Type B pancreatic cell (in vitro differentiated cells): ENCODE results near the gene RIN3. TPM values are rescaled to one million over a fixed set of nuclear protein-coding genes. Genes with fewer than 3 reads are reported as not detected.

Experiments
- DNase-seq: peaks from one replicate; pipeline ENCODE4 v3.0.0; 2021; ENCODE audit warnings: mixed read lengths; ENCODE audit not compliant: unreplicated experiment; ENCODE audit errors: extremely low spot score
- H3K27ac Mint-ChIP-seq: 2 replicates; pipeline ENCODE4 v1.8.0; 2021; ENCODE audit warnings: mild to moderate bottlenecking, mixed read lengths
- H3K27me3 Mint-ChIP-seq: 2 replicates; pipeline ENCODE4 v1.8.0; 2021; ENCODE audit warnings: mixed read lengths
- H3K36me3 Mint-ChIP-seq: 2 replicates; pipeline ENCODE4 v1.8.0; 2021; ENCODE audit warnings: mixed read lengths
- H3K4me1 Mint-ChIP-seq: one replicate; pipeline ENCODE4 v1.8.0; 2021; ENCODE audit warnings: mixed read lengths; ENCODE audit not compliant: unreplicated experiment
- H3K4me3 Mint-ChIP-seq: 2 replicates; pipeline ENCODE4 v1.8.0; 2021; ENCODE audit warnings: mild to moderate bottlenecking, mixed read lengths
- H3K9me3 Mint-ChIP-seq: 2 replicates; pipeline ENCODE4 v1.8.0; 2021; ENCODE audit warnings: mixed read lengths
- total RNA-seq: library from RNA; stranded (reverse); gene quantifications from 2 replicates; pipeline ENCODE4 v1.2.1, GENCODE V29; 2021; ENCODE audit warnings: low replicate concordance
- TF ChIP-seq, protein P1 (sequence below): fragments of 200-600 bp; sonication (generic); conservative IDR thresholded peaks from 2 replicates; pipeline ENCODE4 v1.5.0; 2021; ENCODE audit warnings: antibody characterized with exemption, mild to moderate bottlenecking

Gene RIN3
- total RNA-seq, 1 donor from 2014 or later, result 12.9 TPM

DNA sequence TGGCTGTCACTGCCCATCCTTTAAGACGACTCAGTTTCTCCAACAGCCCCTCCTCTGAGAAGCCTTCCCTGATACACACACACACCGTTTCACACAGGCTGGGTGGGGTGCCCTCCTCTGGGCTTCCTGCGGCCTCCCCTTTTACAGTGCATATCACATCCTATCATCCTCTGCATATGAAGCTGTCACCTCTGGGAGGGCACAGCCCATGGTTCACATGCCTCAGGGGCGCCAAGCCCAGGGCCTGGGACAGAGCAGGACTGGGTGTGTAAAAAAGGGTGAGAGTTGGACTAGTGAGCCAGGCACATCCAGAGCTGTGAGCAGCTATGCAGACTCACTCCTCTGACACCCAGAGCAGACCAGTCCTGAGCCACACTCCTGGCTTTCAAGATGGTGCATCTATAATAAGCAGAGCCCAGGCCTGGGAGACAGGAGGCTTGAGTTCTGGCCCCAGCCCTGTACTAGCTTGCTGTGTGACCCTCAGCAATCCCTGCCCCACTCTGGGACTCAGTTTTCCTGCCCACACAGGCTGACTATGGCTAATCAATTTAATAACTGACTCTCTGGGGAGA lies 172.3 kb downstream of the RIN3 start:
- DNase-seq, result no peak

DNA sequence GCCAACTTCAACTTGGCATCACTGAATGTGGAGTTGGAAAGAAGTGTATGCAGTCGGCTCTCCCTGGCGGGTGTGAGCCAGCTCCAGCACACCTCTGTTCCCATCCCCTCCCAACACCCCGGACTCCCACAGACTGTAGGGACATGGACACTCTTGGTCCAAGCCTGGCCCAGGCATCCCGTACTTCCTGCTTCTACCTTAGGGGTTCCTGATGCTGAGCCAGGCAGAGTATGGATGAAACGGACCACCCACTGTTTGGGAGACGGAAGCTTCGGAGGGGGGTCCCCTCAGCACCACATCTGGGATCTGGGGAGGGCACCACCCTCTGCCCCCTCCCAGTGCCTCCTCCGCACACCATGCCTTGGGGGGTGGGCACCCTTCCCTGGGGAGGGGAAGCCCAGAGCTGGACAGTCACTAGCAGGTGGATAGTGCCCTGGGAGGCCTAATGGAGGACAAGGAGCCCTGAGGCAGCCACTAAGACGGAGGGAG lies 172.9 kb downstream of the RIN3 start:
- Mint-ChIP-seq H3K36me3 (no peaks in the 10 kb centered on the region), H3K4me3 (no peak overlapping the region), H3K4me1 (peaks cover 1% of the 10 kb centered on the region), H3K9me3 (no peaks in the 10 kb centered on the region), H3K27me3 (peaks cover 4% of the 10 kb centered on the region), H3K27ac (no peak overlapping the region)
- no peak for DNase-seq
- TF ChIP-seq, protein P1, sequence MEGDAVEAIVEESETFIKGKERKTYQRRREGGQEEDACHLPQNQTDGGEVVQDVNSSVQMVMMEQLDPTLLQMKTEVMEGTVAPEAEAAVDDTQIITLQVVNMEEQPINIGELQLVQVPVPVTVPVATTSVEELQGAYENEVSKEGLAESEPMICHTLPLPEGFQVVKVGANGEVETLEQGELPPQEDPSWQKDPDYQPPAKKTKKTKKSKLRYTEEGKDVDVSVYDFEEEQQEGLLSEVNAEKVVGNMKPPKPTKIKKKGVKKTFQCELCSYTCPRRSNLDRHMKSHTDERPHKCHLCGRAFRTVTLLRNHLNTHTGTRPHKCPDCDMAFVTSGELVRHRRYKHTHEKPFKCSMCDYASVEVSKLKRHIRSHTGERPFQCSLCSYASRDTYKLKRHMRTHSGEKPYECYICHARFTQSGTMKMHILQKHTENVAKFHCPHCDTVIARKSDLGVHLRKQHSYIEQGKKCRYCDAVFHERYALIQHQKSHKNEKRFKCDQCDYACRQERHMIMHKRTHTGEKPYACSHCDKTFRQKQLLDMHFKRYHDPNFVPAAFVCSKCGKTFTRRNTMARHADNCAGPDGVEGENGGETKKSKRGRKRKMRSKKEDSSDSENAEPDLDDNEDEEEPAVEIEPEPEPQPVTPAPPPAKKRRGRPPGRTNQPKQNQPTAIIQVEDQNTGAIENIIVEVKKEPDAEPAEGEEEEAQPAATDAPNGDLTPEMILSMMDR, result no peak

More for the DNA sequence above, 172.3 kb downstream of the RIN3 start:
- no peak overlapping the region for H3K4me3 Mint-ChIP-seq
- no peak overlapping the region for H3K27ac Mint-ChIP-seq
- H3K27me3 Mint-ChIP-seq, result peaks cover 4% of the 10 kb centered on the region
- TF ChIP-seq, protein P1, result no peak
- no peaks in the 10 kb centered on the region for H3K36me3 Mint-ChIP-seq
- peaks cover 7% of the 10 kb centered on the region for H3K4me1 Mint-ChIP-seq
- H3K9me3 Mint-ChIP-seq, result no peaks in the 10 kb centered on the region

DNA sequence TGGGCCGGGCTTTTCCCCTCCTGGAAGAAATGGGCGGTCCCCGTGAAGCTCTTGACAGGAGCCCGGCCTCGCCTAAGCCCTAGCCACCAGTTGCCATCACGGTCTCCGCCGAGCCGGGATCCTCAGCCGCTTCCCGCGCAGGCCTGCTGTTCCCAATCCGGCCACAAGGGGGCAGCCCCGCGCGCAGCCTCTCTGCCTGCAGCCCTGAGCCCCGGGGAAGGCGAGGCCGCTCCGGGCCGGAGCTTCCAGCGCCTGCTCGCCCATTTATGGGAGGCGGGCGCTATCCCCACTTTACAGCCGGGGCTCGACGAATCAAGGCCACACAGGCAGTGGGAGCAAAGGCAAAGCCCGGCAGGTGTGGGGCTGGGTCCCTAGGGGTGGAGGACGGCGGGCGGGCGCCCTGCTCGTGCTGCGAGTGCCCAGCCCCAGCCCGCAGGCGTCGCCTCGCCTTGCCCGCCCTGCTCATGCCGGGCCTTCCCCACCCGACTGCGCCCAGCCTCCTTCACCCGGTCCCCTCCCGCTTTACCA lies 173.4 kb downstream of the RIN3 start:
- TF ChIP-seq, protein P1, result peak; percentile 98

DNA sequence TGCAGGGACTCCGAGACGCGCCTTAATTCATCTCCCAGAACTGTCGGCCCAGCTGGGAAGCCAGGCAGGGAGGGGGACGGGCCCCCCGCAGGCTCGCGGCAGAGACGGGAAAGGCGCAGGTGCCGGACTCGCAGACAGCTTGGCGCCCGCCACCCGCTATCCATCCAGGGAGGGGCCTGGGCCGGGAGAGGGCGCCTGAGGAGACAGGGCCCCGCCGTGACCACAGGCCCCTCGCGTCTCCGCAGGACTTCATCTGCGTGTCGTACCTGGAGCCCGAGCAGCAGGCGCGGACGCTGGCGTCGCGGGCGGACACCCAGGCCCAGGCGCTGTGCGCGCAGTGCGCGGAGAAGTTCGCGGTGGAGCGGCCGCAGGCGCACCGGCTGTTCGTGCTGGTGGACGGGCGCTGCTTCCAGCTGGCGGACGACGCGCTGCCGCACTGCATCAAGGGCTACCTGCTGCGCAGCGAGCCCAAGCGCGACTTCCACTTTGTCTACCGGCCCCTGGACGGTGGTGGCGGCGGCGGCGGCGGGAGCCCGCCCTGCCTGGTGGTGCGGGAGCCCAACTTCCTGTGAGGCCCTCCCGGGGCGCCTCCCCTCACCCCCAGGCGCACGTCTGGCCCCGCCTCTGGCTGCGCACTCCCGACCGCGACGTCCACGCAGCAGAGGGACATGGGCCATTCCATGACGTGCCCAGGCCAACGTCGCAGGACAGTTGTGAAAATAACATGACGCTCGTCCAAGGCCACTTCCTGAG lies 174.3 kb downstream of the RIN3 start:
- Mint-ChIP-seq H3K27ac (no peak overlapping the region), H3K4me3 (peak overlapping the region; percentile 39), H3K36me3 (no peaks in the 10 kb centered on the region), H3K9me3 (no peaks in the 10 kb centered on the region), H3K27me3 (peaks cover 4% of the 10 kb centered on the region), H3K4me1 (no peaks in the 10 kb centered on the region)
- no peak for DNase-seq
- TF ChIP-seq, protein P1, result no peak

More for the DNA sequence above, 173.4 kb downstream of the RIN3 start:
- H3K4me1 Mint-ChIP-seq, result no peaks in the 10 kb centered on the region
- DNase-seq, result peak; percentile 93
- H3K9me3 Mint-ChIP-seq, result no peaks in the 10 kb centered on the region
- peak overlapping the region; percentile 65 for H3K4me3 Mint-ChIP-seq
- H3K27ac Mint-ChIP-seq, result no peak overlapping the region
- peaks cover 4% of the 10 kb centered on the region for H3K27me3 Mint-ChIP-seq
- no peaks in the 10 kb centered on the region for H3K36me3 Mint-ChIP-seq

DNA sequence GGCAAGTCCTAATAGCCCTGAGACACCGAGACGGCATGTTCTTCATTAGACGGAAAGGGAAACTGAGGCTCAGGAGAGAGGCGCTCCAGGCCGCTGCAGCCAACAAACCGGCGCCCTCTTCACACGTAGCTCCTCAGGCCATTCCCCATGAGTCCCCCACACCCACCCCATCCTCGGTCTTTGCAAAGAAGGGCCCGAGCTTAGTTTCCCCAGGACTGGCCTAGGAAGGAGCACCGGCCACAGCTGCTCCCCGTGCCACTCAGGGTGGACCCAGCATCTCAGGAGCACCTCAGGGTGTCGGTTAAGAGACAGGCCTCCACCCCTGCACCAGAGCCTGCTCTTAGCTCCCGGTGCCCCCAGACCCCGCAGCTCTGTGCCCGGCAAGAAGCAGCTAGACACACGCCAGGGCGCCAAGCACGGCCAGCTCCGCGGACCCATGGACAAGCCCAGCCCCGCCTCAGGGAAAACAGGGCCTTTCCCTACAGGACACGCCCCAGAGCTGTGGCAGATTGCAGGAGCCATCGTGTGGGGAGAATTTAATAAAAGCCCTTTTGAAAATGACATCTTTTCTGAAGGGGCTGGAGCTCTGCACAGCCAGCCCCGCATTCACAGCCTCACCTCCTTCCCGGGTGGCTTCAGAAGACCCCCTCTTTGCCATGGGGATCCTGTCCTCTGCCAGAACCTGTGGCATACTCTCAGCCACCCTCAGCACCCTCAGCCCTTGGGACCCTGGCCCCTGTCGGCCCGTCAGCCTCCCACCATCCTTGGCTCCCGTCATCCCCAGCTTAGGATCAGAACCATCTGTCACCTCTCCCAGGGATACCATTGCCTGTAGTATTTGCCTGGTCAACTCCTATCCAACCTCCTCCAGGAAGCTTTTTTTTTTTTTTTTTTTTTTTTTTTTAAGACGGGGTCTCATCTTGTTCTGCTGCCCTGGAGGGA lies 175.1 kb downstream of the RIN3 start:
- Mint-ChIP-seq H3K9me3 (no peaks in the 10 kb centered on the region), H3K27me3 (peaks cover 10% of the 10 kb centered on the region), H3K36me3 (no peaks in the 10 kb centered on the region), H3K4me3 (peak overlapping the region; percentile 39), H3K27ac (no peak overlapping the region), H3K4me1 (no peaks in the 10 kb centered on the region)
- TF ChIP-seq, protein P1, result no peak
- no peak for DNase-seq
